Liver (tissue), 9 donors: ENCODE data around the gene GLI3. TPM values are rescaled to one million over a fixed set of nuclear protein-coding genes. Genes with fewer than 3 reads are reported as not detected.

Experiments
- DNase-seq: peaks from one replicate; pipeline ENCODE4 v3.0.0-alpha.2; 2017; ENCODE audit warnings: low spot score
- H3K27ac ChIP-seq, 2 donors: one replicate each; pipeline ENCODE4 v1.7.0; 2013; ENCODE audit warnings: inconsistent platforms in 2 of 2, low read length in 2 of 2, control low read depth in 1 of 2, low read depth in 1 of 2, mild to moderate bottlenecking in 1 of 2
- H3K27me3 ChIP-seq, 4 donors: one replicate each; pipeline versions ENCODE4 v1.6.1 to v1.7.0; 2013; ENCODE audit warnings: low read length in 3 of 4, inconsistent platforms in 1 of 4, mild to moderate bottlenecking in 1 of 4, moderate library complexity in 1 of 4; ENCODE audit not compliant: control insufficient read depth in 4 of 4, insufficient read depth in 4 of 4
- H3K36me3 ChIP-seq, 4 donors: one replicate each; pipeline versions ENCODE4 v1.6.1 to v1.7.0; 2013; ENCODE audit warnings: low read length in 3 of 4, mild to moderate bottlenecking in 3 of 4, low read depth in 1 of 4, moderate library complexity in 1 of 4; ENCODE audit not compliant: control insufficient read depth in 4 of 4, insufficient read depth in 3 of 4
- H3K4me1 ChIP-seq, 4 donors: one replicate each; pipeline versions ENCODE4 v1.6.1 to v1.7.0; 2013; ENCODE audit warnings: low read length in 3 of 4, mild to moderate bottlenecking in 3 of 4, moderate library complexity in 1 of 4; ENCODE audit not compliant: control insufficient read depth in 4 of 4, insufficient read depth in 4 of 4
- H3K4me3 ChIP-seq, 3 donors: one replicate each; pipeline versions ENCODE4 v1.6.1 to v1.7.0; 2013; ENCODE audit warnings: low read length in 3 of 3, control low read depth in 1 of 3, low read depth in 1 of 3, mild to moderate bottlenecking in 1 of 3
- H3K9ac ChIP-seq, 2 donors: one replicate each; pipeline ENCODE4 v1.7.0; 2013; ENCODE audit warnings: low read length in 2 of 2, mild to moderate bottlenecking in 2 of 2, moderate library complexity in 2 of 2, control low read depth in 1 of 2, low read depth in 1 of 2
- H3K9me3 ChIP-seq, 4 donors: one replicate each; pipeline versions ENCODE4 v1.6.1 to v1.7.0; 2013; ENCODE audit warnings: low read length in 3 of 4; ENCODE audit not compliant: control insufficient read depth in 4 of 4
- EGR1 ChIP-seq, 2 donors: IDR thresholded peaks; 2 replicates each; pipeline ENCODE4 v1.6.1; 2016 to 2018; ENCODE audit warnings: antibody characterized with exemption in 2 of 2, low read depth in 2 of 2
- FOXA1 ChIP-seq: IDR thresholded peaks from 2 replicates; pipeline ENCODE4 v1.6.1; 2016; ENCODE audit warnings: antibody characterized with exemption
- RAD21 ChIP-seq, 2 donors: IDR thresholded peaks; 2 replicates each; pipeline ENCODE4 v1.6.1; 2016; ENCODE audit warnings: antibody characterized with exemption in 2 of 2, mild to moderate bottlenecking in 2 of 2
- SP1 ChIP-seq: IDR thresholded peaks from 2 replicates; pipeline ENCODE4 v1.6.1; 2018; ENCODE audit warnings: antibody characterized with exemption, mild to moderate bottlenecking
- TAF1 ChIP-seq: conservative IDR thresholded peaks from 2 replicates; pipeline ENCODE4 v1.6.1; 2016; ENCODE audit warnings: antibody characterized with exemption, mild to moderate bottlenecking
- YY1 ChIP-seq: IDR thresholded peaks from 2 replicates; pipeline ENCODE4 v1.6.1; 2016; ENCODE audit warnings: antibody characterized with exemption, mild to moderate bottlenecking
- WGBS: extraction: QIAGEN DNeasy Blood & Tissue Kit; methylation state at CpG from one replicate; pipeline ENCODE4 v1.1.7; 2013; 5-methylcytosine and 5-hydroxymethylcytosine counted together
- polyA plus RNA-seq, 2 donors: library from polyadenylated mRNA; stranded (reverse) in 1 of 2; unstranded in 1 of 2; fragments of 200-250 nt in 1 of 2; fragments of >200 nt in 1 of 2; fragmentation: Nextera tagmentation in 1 of 2; extraction: Ambion mirVana in 1 of 2; gene quantifications; one replicate each; pipeline versions ENCODE4 v1.2.1 to v1.2.3, GENCODE V29; 2013 to 2015
- total RNA-seq, 2 donors: library from RNA; depleted of rRNA; stranded (reverse); fragments of >200 nt; gene quantifications; one replicate each; pipeline ENCODE4 v1.2.3, GENCODE V29; 2014
- TF ChIP-seq, protein P1 (sequence below): fragments of 150-350 bp; IDR thresholded peaks from 2 replicates; pipeline ENCODE4 v1.5.1; 2017; ENCODE audit warnings: improper control_type of control experiment, low read depth, low read length; ENCODE audit not compliant: missing input control
- TF ChIP-seq, protein P2 (sequence below): IDR thresholded peaks from 2 replicates; pipeline ENCODE4 v1.6.1; 2016; ENCODE audit warnings: antibody characterized with exemption
- TF ChIP-seq, protein P3 (sequence below): IDR thresholded peaks from 2 replicates; pipeline ENCODE4 v1.6.1; 2016; ENCODE audit warnings: antibody characterized with exemption
- donor health status: healthy.
- donor health status: healthy.
- donor health status: healthy.
- donor health status: healthy.
- donor health status: healthy.

The GLI3 gene
- total and polyA plus RNA-seq, 4 donors = 0.09 to 0.42 (median 0.26) TPM

DNA sequence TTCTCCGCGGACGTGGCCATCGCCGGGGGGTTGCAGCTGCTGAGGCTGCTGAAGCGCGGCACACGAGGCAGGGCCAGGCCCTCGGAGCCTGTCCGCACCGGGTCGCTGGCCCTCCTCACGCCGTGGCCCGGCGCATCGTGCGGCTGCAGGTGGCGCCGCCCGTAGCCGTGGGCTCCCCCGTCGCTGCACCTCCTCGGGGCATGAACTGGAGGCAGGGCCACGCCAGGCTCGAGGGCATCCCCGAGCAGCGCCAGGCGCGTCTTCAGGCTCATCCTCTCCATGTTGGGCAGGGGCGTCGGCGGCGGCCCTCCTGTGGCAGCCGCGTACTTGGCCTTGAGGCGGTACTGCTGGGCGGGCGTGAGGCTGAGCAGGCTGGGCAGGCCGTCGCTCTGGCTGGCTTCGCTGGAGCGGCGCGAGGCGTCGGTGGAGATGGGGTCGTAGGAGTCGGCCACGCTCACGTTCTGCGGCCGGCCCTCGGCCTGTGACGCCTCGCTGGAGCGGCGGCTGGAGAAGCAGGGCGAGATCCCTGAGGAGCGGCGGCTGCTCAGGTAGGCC lies 271.0 kb downstream of the GLI3 start:
- 98% methylated on average over 62 of the region's 62 CpGs for WGBS
- no peak overlapping the region for H3K4me3 ChIP-seq
- H3K27ac ChIP-seq = no peak overlapping the region
- TF ChIP-seq, protein P1, sequence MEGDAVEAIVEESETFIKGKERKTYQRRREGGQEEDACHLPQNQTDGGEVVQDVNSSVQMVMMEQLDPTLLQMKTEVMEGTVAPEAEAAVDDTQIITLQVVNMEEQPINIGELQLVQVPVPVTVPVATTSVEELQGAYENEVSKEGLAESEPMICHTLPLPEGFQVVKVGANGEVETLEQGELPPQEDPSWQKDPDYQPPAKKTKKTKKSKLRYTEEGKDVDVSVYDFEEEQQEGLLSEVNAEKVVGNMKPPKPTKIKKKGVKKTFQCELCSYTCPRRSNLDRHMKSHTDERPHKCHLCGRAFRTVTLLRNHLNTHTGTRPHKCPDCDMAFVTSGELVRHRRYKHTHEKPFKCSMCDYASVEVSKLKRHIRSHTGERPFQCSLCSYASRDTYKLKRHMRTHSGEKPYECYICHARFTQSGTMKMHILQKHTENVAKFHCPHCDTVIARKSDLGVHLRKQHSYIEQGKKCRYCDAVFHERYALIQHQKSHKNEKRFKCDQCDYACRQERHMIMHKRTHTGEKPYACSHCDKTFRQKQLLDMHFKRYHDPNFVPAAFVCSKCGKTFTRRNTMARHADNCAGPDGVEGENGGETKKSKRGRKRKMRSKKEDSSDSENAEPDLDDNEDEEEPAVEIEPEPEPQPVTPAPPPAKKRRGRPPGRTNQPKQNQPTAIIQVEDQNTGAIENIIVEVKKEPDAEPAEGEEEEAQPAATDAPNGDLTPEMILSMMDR = no peak
- TF ChIP-seq, protein P2, sequence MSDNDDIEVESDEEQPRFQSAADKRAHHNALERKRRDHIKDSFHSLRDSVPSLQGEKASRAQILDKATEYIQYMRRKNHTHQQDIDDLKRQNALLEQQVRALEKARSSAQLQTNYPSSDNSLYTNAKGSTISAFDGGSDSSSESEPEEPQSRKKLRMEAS = no peak
- no peaks in the 10 kb centered on the region for H3K36me3 ChIP-seq
- H3K9ac ChIP-seq = no peak overlapping the region
- peaks cover 0 to 4% (median 0%) of the 10 kb centered on the region in 4 donors for H3K27me3 ChIP-seq
- DNase-seq = no peak
- H3K9me3 ChIP-seq = no peaks in the 10 kb centered on the region
- no peaks in the 10 kb centered on the region for H3K4me1 ChIP-seq

DNA sequence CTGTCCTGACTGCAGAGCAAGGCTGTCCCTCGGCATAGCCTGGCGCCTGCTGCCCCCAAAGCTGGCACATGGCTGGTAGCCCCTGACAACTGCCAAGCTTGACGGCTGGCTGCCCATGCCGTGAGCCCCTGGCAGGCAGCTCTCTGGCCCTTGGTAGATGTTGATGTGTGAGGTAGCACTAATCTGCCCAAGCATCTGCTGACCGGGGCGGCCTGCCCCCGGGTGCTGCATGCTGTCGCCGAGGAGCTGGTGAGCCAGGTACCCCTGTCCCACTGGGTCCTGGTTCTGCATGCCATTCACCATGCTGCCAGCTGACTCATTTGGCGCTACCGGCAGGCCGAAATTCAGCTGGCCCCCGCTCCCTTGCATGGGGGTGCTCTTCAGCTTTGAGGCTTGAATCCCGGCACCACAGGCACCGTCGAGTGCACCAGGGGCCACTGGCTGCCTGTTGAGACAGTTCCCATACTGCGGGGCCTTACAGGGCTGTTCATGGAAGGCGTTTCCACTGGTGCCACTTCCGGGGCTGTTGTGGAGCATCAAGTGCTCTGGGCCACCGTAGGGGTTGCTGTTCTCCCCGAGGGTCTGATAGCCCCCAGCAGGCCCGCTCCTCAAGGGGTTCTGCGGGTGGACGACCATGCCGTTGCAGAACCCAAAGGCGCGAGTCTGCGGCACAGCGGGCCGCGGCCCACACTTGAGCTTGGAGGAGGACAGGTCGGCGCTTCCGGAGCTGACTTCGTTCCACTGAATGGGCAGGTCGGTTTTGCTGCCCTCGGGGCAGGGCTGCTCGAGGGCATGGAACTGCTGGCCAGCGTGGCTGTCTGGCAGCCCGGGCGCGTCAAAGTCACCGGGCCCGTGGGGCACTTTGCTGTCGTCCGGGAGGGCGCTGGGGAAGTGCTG lies 271.9 kb downstream of the GLI3 start:
- Histone ChIP-seq H3K36me3 (no peaks in the 10 kb centered on the region), H3K4me1 (no peaks in the 10 kb centered on the region), H3K9ac (no peak overlapping the region), H3K4me3 (no peak overlapping the region), H3K9me3 (no peaks in the 10 kb centered on the region), H3K27me3 (peaks cover 0 to 4% (median 0%) of the 10 kb centered on the region in 4 donors), H3K27ac (no peak overlapping the region)
- TF ChIP-seq, protein P1 = no peak
- TF ChIP-seq SP1 (no peak), TAF1 (no peak), EGR1 (IDR thresholded peaks at IDR 0.05; ENCODE audit: low read depth in 2 of 2) (no peak), FOXA1 (no peak), RAD21 (IDR thresholded peaks at IDR 0.05) (no peak), YY1 (no peak)
- TF ChIP-seq, protein P3, sequence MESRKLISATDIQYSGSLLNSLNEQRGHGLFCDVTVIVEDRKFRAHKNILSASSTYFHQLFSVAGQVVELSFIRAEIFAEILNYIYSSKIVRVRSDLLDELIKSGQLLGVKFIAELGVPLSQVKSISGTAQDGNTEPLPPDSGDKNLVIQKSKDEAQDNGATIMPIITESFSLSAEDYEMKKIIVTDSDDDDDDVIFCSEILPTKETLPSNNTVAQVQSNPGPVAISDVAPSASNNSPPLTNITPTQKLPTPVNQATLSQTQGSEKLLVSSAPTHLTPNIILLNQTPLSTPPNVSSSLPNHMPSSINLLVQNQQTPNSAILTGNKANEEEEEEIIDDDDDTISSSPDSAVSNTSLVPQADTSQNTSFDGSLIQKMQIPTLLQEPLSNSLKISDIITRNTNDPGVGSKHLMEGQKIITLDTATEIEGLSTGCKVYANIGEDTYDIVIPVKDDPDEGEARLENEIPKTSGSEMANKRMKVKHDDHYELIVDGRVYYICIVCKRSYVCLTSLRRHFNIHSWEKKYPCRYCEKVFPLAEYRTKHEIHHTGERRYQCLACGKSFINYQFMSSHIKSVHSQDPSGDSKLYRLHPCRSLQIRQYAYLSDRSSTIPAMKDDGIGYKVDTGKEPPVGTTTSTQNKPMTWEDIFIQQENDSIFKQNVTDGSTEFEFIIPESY = no peak
- TF ChIP-seq, protein P2 = no peak
- no peak for DNase-seq
- WGBS = 97% methylated on average over 47 of the region's 47 CpGs
